Neuron (in vitro differentiated cells): Measurements from ENCODE around the gene CDHR2.

ENCODE experiments used
- H2AFZ ChIP-seq: one replicate; pipeline ENCODE4 v1.6.1; 2013; ENCODE audit warnings: low read depth, mild to moderate bottlenecking, inconsistent platforms, low read length, moderate library complexity
- H3K27me3 ChIP-seq: one replicate; pipeline ENCODE4 v1.6.1; 2013; ENCODE audit warnings: low read length; ENCODE audit not compliant: insufficient read depth
- H3K36me3 ChIP-seq: one replicate; pipeline ENCODE4 v1.6.1; 2013; ENCODE audit warnings: low read length; ENCODE audit not compliant: insufficient read depth
- H3K4me1 ChIP-seq: one replicate; pipeline ENCODE4 v1.6.1; 2013; ENCODE audit warnings: low read length; ENCODE audit not compliant: insufficient read depth
- H3K4me3 ChIP-seq: 2 replicates; pipeline ENCODE4 v1.5.1; 2013; ENCODE audit warnings: mild to moderate bottlenecking, low read length, moderate library complexity
- H3K9me3 ChIP-seq: one replicate; pipeline ENCODE4 v1.6.1; 2013; ENCODE audit warnings: low read length

The CDHR2 gene

GRCh38 chr5:176644878-176645670, 95.9 kb downstream of the CDHR2 start:
- Histone ChIP-seq H2AFZ (no peak overlapping the region), H3K4me3 (no peak overlapping the region), H3K9me3 (no peaks in the 10 kb centered on the region), H3K36me3 (no peaks in the 10 kb centered on the region), H3K27me3 (peaks cover 41% of the 10 kb centered on the region), H3K4me1 (peaks cover 8% of the 10 kb centered on the region)
